Measurements from ENCODE around the gene LOXL1. TPM values are rescaled to one million over a fixed set of nuclear protein-coding genes. Genes with fewer than 3 reads are reported as not detected.
"Not testable (repeated sequence)": the region's sequence is repeated elsewhere in the genome, so short reads cannot be mapped to it uniquely, and the experiment has no call there.

Gene LOXL1
- polyA plus RNA-seq, 1 donor: 8.5 TPM

DNA sequence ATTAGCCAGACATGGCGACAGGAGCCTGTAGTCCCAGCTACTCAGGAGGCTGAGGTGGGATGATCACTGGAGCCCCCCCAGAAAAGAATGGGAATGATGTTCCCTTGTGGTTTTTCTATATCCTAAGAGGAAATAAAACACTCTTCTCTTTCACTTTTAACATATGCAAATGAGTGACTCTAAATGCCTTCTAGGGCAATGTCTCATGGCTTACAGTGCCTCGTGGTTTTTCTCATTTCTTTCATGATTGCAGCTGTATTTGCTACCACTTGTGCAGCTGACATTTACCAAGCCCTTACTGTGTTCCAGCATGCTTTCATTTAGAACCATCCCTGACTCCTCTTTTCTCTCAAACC lies 39.5 kb downstream of the LOXL1 start:
- no CpG with 5 or more reads among the region's 2 CpGs for WGBS (ENCODE audit: insufficient coverage, low lambda C conversion rate)
- no peaks in the 10 kb centered on the region for H3K27me3 ChIP-seq (ENCODE audit: control insufficient read depth, insufficient read depth, low read length)
- no peaks in the 10 kb centered on the region for H3K36me3 ChIP-seq (ENCODE audit: control insufficient read depth, insufficient read depth, low read length)
- H3K4me3 ChIP-seq (ENCODE audit: low read length): no peak overlapping the region
- H3K27ac ChIP-seq (ENCODE audit: low read length): no peak overlapping the region
- H3K4me1 ChIP-seq (ENCODE audit: control insufficient read depth, insufficient read depth, low read length): no peaks in the 10 kb centered on the region
- no peaks in the 10 kb centered on the region for H3K9me3 ChIP-seq (ENCODE audit: control insufficient read depth, low read depth, low read length)
- no peak for DNase-seq

DNA sequence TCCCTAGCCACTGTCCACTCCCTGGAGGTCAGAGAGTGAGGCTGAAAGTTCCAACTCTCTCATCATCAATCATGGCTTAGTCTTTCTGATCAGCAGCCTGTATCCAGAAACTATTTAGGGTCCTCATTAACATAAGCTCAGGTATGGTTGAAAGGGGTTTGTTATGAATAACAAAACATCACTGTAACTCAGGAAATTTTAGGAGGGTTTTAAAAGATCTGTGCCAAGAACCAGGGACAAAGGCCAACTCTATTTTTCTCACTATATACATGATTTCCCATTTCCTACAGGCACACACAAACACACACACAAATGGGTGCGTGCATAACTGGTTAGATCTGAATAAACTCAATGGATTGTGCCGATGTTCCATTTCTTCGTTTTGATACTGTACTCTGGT lies 42.2 kb downstream of the LOXL1 start:
- H3K36me3 ChIP-seq (ENCODE audit: control insufficient read depth, insufficient read depth, low read length): no peaks in the 10 kb centered on the region
- H3K9me3 ChIP-seq (ENCODE audit: control insufficient read depth, low read depth, low read length): no peaks in the 10 kb centered on the region
- no peaks in the 10 kb centered on the region for H3K4me1 ChIP-seq (ENCODE audit: control insufficient read depth, insufficient read depth, low read length)
- 100% methylated on average over 1 of the region's 3 CpGs for WGBS (ENCODE audit: insufficient coverage, low lambda C conversion rate)
- no peaks in the 10 kb centered on the region for H3K27me3 ChIP-seq (ENCODE audit: control insufficient read depth, insufficient read depth, low read length)
- no peak overlapping the region for H3K27ac ChIP-seq (ENCODE audit: low read length)
- H3K4me3 ChIP-seq (ENCODE audit: low read length): no peak overlapping the region
- DNase-seq: no peak

GRCh38 chr15:73969151-73969759 lies 43.0 kb downstream of the LOXL1 start:
- Histone ChIP-seq H3K27ac (ENCODE audit: low read length) (no peak overlapping the region), H3K9me3 (ENCODE audit: control insufficient read depth, low read depth, low read length) (no peaks in the 10 kb centered on the region), H3K4me3 (ENCODE audit: low read length) (no peak overlapping the region), H3K27me3 (ENCODE audit: control insufficient read depth, insufficient read depth, low read length) (no peaks in the 10 kb centered on the region), H3K36me3 (ENCODE audit: control insufficient read depth, insufficient read depth, low read length) (no peaks in the 10 kb centered on the region), H3K4me1 (ENCODE audit: control insufficient read depth, insufficient read depth, low read length) (no peaks in the 10 kb centered on the region)
- WGBS (ENCODE audit: insufficient coverage, low lambda C conversion rate): no CpG with 5 or more reads among the region's 6 CpGs
- DNase-seq: no peak

DNA sequence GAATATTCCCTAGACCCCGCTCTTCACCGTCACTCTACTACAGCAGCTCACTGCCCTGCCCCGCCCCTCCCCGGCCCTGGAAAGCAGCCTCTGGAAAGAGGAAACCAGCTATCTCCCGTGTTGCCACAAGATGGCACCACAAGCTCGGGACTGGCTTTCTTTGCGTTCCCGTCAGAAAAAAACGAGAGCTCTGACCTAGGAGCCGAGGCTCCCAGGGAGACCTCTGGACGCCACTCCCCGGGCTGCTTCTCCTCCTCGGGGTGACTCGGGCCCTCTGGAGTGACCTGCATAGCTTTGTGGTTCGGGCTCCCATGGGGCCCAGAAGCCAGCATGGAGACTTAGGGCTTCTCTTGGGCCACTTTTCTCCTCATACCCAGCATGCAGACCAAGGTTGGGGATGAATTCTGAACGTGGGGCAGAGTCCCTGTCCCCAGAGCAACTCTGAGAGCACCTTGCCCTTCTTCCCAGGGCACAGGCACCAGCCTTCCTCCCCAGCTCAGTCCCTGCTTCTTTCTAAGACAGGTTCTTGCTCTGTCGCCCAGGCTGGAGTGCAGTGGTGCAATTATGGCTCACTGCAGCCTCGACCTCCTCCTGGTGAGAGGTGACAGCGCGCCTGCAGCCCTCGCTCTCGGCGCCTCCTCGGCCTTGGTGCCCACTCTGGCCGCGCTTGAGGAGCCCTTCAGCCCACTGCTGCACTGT lies 46.9 kb downstream of the LOXL1 start:
- no peaks in the 10 kb centered on the region for H3K9me3 ChIP-seq (ENCODE audit: control insufficient read depth, low read depth, low read length)
- no peak overlapping the region for H3K27ac ChIP-seq (ENCODE audit: low read length)
- no peak overlapping the region for H3K4me3 ChIP-seq (ENCODE audit: low read length)
- peak; percentile 80 to 82 for DNase-seq
- no CpG with 5 or more reads among the region's 26 CpGs for WGBS (ENCODE audit: insufficient coverage, low lambda C conversion rate)
- H3K27me3 ChIP-seq (ENCODE audit: control insufficient read depth, insufficient read depth, low read length): no peaks in the 10 kb centered on the region
- H3K36me3 ChIP-seq (ENCODE audit: control insufficient read depth, insufficient read depth, low read length): no peaks in the 10 kb centered on the region
- H3K4me1 ChIP-seq (ENCODE audit: control insufficient read depth, insufficient read depth, low read length): no peaks in the 10 kb centered on the region

- DNase-seq; H3K27ac ChIP-seq (ENCODE audit: low read length); H3K9me3 ChIP-seq (ENCODE audit: control insufficient read depth, low read depth, low read length); H3K36me3 ChIP-seq (ENCODE audit: control insufficient read depth, insufficient read depth, low read length); H3K4me3 ChIP-seq (ENCODE audit: low read length); H3K4me1 ChIP-seq (ENCODE audit: control insufficient read depth, insufficient read depth, low read length); H3K27me3 ChIP-seq (ENCODE audit: control insufficient read depth, insufficient read depth, low read length): not testable (repeated sequence)
- no CpG with 5 or more reads among the region's 39 CpGs for WGBS (ENCODE audit: insufficient coverage, low lambda C conversion rate)
Measured at GRCh38 chr15:73973683-73974200, 47.5 kb downstream of the LOXL1 start.

DNA sequence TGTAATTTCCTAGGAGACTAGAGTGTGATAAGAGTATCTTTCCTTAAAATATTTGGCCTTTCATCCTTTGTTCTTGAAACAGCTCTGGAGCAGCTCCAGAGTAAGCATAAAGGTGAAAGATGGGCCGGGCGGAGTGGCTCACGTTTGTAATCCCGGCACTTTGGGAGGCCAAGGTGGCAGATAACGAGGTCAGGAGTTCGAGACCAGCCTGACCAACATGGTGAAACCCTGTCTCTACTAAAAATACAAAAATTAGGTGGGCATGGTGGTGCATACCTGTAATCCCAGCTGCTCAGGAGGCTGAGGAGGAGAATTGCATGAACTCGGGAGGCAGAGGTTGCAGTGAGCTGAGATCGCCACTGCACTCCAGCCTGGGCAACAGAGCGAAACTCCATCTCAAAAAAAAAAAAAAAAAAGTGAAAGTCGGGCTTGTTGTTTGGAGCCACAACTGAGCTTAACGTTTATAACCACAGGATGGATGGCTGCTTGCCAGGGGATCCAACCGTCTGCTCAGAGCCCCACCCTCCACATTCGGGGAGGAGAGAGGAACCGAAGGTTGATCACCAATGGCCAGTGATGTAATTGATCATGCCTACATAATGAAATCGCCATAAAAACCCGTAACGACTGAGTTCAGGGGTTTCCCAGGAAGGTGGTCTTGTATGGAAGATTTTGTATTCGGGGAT lies 49.3 kb downstream of the LOXL1 start:
- H3K27ac ChIP-seq (ENCODE audit: low read length); H3K4me1 ChIP-seq (ENCODE audit: control insufficient read depth, insufficient read depth, low read length); H3K36me3 ChIP-seq (ENCODE audit: control insufficient read depth, insufficient read depth, low read length); DNase-seq; H3K4me3 ChIP-seq (ENCODE audit: low read length); H3K9me3 ChIP-seq (ENCODE audit: control insufficient read depth, low read depth, low read length); H3K27me3 ChIP-seq (ENCODE audit: control insufficient read depth, insufficient read depth, low read length): not testable (repeated sequence)
- WGBS (ENCODE audit: insufficient coverage, low lambda C conversion rate): no CpG with 5 or more reads among the region's 18 CpGs

GRCh38 chr15:73978896-73979295 lies 52.6 kb downstream of the LOXL1 start:
- Histone ChIP-seq H3K4me1 (ENCODE audit: control insufficient read depth, insufficient read depth, low read length) (peaks cover 19% of the 10 kb centered on the region), H3K4me3 (ENCODE audit: low read length) (no peak overlapping the region), H3K27ac (ENCODE audit: low read length) (no peak overlapping the region), H3K27me3 (ENCODE audit: control insufficient read depth, insufficient read depth, low read length) (no peaks in the 10 kb centered on the region), H3K9me3 (ENCODE audit: control insufficient read depth, low read depth, low read length) (no peaks in the 10 kb centered on the region), H3K36me3 (ENCODE audit: control insufficient read depth, insufficient read depth, low read length) (peaks cover 4% of the 10 kb centered on the region)
- WGBS (ENCODE audit: insufficient coverage, low lambda C conversion rate): 90% methylated on average over 2 of the region's 3 CpGs
- DNase-seq: no peak

GRCh38 chr15:73979636-73980035 lies 53.4 kb downstream of the LOXL1 start:
- DNase-seq: no peak
- no CpG with 5 or more reads among the region's 1 CpG for WGBS (ENCODE audit: insufficient coverage, low lambda C conversion rate)
- peaks cover 6% of the 10 kb centered on the region for H3K36me3 ChIP-seq (ENCODE audit: control insufficient read depth, insufficient read depth, low read length)
- H3K4me3 ChIP-seq (ENCODE audit: low read length): no peak overlapping the region
- no peaks in the 10 kb centered on the region for H3K9me3 ChIP-seq (ENCODE audit: control insufficient read depth, low read depth, low read length)
- no peak overlapping the region for H3K27ac ChIP-seq (ENCODE audit: low read length)
- H3K4me1 ChIP-seq (ENCODE audit: control insufficient read depth, insufficient read depth, low read length): peaks cover 20% of the 10 kb centered on the region
- no peaks in the 10 kb centered on the region for H3K27me3 ChIP-seq (ENCODE audit: control insufficient read depth, insufficient read depth, low read length)

GRCh38 chr15:73981761-73982221 lies 55.5 kb downstream of the LOXL1 start:
- H3K9me3 ChIP-seq (ENCODE audit: control insufficient read depth, low read depth, low read length): no peaks in the 10 kb centered on the region
- peak overlapping the region; percentile 82 for H3K27ac ChIP-seq (ENCODE audit: low read length)
- DNase-seq: no peak
- H3K4me1 ChIP-seq (ENCODE audit: control insufficient read depth, insufficient read depth, low read length): peaks cover 20% of the 10 kb centered on the region
- peaks cover 6% of the 10 kb centered on the region for H3K36me3 ChIP-seq (ENCODE audit: control insufficient read depth, insufficient read depth, low read length)
- no peaks in the 10 kb centered on the region for H3K27me3 ChIP-seq (ENCODE audit: control insufficient read depth, insufficient read depth, low read length)
- no CpG with 5 or more reads among the region's 5 CpGs for WGBS (ENCODE audit: insufficient coverage, low lambda C conversion rate)
- no peak overlapping the region for H3K4me3 ChIP-seq (ENCODE audit: low read length)

DNA sequence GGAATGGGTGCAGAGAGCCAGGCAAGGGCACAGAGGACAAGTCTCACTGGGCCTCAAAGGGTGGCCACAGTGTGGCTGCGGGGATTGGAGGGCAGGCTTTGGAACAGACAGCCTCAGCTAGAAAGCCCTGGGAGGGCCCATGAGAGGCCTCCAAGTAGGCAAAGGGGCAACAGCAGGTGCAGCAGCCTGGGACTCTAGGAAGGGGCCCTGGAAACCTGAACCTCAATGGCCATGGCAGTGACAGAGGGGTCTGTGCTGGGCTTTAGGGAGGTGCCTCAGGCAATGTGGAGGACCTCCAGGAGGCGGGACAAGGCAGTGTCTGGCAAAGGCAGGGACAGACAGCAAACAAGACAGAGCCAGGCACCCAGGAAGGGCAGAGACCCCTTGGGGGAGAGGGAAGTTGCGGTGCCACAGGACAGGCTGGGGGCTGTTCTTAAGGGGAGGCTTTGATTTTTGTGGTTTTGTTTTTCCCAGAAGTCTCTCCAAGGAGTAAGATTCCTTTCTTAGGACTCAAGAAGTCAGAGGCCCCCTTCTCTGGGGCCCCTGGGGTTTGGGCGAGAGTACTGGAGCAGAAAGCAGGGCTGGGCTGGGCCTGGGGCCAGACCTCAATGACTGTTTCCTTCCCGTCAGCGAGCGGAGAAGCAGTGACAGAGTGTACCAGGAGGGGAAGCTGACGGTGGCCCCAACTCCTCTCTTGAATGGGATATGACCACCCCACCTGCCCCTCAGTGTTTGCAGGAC lies 56.1 kb downstream of the LOXL1 start:
- Histone ChIP-seq H3K27ac (ENCODE audit: low read length) (peak overlapping the region; percentile 82), H3K27me3 (ENCODE audit: control insufficient read depth, insufficient read depth, low read length) (no peaks in the 10 kb centered on the region), H3K4me3 (ENCODE audit: low read length) (no peak overlapping the region), H3K36me3 (ENCODE audit: control insufficient read depth, insufficient read depth, low read length) (peaks cover 11% of the 10 kb centered on the region), H3K4me1 (ENCODE audit: control insufficient read depth, insufficient read depth, low read length) (peaks cover 20% of the 10 kb centered on the region), H3K9me3 (ENCODE audit: control insufficient read depth, low read depth, low read length) (no peaks in the 10 kb centered on the region)
- peak; percentile 40 to 59 for DNase-seq
- no CpG with 5 or more reads among the region's 8 CpGs for WGBS (ENCODE audit: insufficient coverage, low lambda C conversion rate)

All from large intestine (tissue), 3 donors.